Gastrocnemius medialis (tissue), 4 donors: ENCODE data around the gene SCG5. TPM values are rescaled to one million over a fixed set of nuclear protein-coding genes. Genes with fewer than 3 reads are reported as not detected.

Experiments used
- ATAC-seq, 2 donors: fragments of 150-250 bp; one replicate each; pipeline ENCODE4 v1.9.1; 2016
- DNase-seq, 2 donors: peaks; one replicate each; pipeline ENCODE4 v3.0.0-alpha.2; 2019
- H3K27ac ChIP-seq, 4 donors: fragments of 200-600 bp; sonication (generic); 1 replicate in 1 of 4; 2 replicates in 3 of 4; pipeline ENCODE4 v1.5.1; 2016 to 2018; ENCODE audit warnings: mild to moderate bottlenecking in 2 of 4, moderate library complexity in 1 of 4
- H3K27me3 ChIP-seq, 3 donors: fragments of 200-600 bp; sonication (generic) in 2 of 3; 1 replicate in 1 of 3; 2 replicates in 2 of 3; pipeline versions ENCODE4 v1.5.1 to v1.6.0; 2016 to 2019; ENCODE audit warnings: mild to moderate bottlenecking in 1 of 3, moderate library complexity in 1 of 3
- H3K36me3 ChIP-seq, 2 donors: fragments of 200-600 bp; sonication (generic) in 1 of 2; one replicate each; pipeline ENCODE4 v1.5.1; 2017 to 2018
- H3K4me1 ChIP-seq, 2 donors: fragments of 200-600 bp; sonication (generic) in 1 of 2; one replicate each; pipeline ENCODE4 v1.5.1; 2016 to 2017; ENCODE audit warnings: mild to moderate bottlenecking in 2 of 2
- H3K4me3 ChIP-seq, 4 donors: fragments of 200-600 bp; sonication (generic) in 3 of 4; 1 replicate in 1 of 4; 2 replicates in 3 of 4; pipeline ENCODE4 v1.5.1; 2016 to 2019; ENCODE audit warnings: mild to moderate bottlenecking in 2 of 4
- H3K9me3 ChIP-seq, 3 donors: fragments of 200-600 bp; sonication (generic) in 2 of 3; 1 replicate in 1 of 3; 2 replicates in 2 of 3; pipeline ENCODE4 v1.5.1; 2016 to 2019
- CTCF ChIP-seq, 5 experiments: fragments of 450-650 bp in 3 of 5; fragments of 200-600 bp in 2 of 5; sonication (generic) in 2 of 5; IDR thresholded peaks in 4 of 5; conservative IDR thresholded peaks in 1 of 5; 1 replicate in 4 of 5; 2 replicates in 1 of 5; pipeline ENCODE4 v1.5.1; 2016 to 2019; ENCODE audit warnings: antibody characterized with exemption in 5 of 5, mild to moderate bottlenecking in 3 of 5, moderate library complexity in 3 of 5
- POLR2A ChIP-seq, 2 donors: fragments of 450-650 bp; IDR thresholded peaks; one replicate each; pipeline ENCODE4 v1.6.1; 2017; ENCODE audit warnings: antibody characterized with exemption in 2 of 2, mild to moderate bottlenecking in 2 of 2, moderate library complexity in 2 of 2
- in situ Hi-C, 4 donors: fragments of 200-750 bp; cut with MboI; loops; one replicate each; pipeline versions ENCODE4 v1.15.0 to v1.8.0; 2017; ENCODE audit warnings: low sequenced_read_pairs in 4 of 4
- intact Hi-C: fragments of 100-400 bp; cut with DNase I; formaldehyde crosslinking; loops from one replicate; pipeline ENCODE4 v1.15.1; 2023; ENCODE audit warnings: low total_unique reads
- total RNA-seq, 4 donors: library from RNA; depleted of rRNA; stranded (reverse); fragments of >200 nt; gene quantifications; one replicate each; pipeline versions ENCODE4 v1.1.0 to v1.2.3, GENCODE V29; 2016

SCG5 gene
- total RNA-seq, 4 donors from 2014 or later: 0.53 TPM; not detected in 3

DNA sequence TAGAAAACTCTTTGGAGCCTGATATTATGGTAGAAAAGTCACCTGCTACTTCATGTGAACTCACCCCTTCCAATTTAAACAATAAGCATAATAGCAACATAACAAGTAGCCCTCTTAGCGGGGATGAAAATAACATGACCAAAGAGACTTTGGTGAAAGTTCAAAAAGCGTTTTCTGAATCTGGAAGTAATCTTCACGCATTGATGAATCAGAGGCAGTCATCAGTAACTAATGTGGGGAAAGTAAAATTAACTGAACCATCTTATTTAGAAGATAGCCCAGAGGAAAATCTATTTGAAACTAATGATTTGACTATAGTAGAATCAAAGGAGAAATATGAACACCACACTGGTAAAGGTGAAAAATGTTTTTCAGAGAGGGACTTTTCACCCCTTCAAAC lies 5.1 kb upstream of the SCG5 start:
- no peaks in the 10 kb centered on the region for H3K4me1 ChIP-seq
- H3K9me3 ChIP-seq: no peaks in the 10 kb centered on the region
- no peaks in the 10 kb centered on the region for H3K36me3 ChIP-seq
- in situ Hi-C loops (no loop called here), intact Hi-C loops (no loop called here)
- H3K4me3 ChIP-seq: no peak overlapping the region
- no peak for ATAC-seq
- H3K27ac ChIP-seq: no peak overlapping the region
- peaks cover 0 to 4% (median 3%) of the 10 kb centered on the region in 3 donors for H3K27me3 ChIP-seq
- TF ChIP-seq POLR2A (IDR thresholded peaks at IDR 0.05) (no peak), CTCF (IDR thresholded peaks at IDR 0.05 in 4 of 5, conservative IDR thresholded peaks at IDR 0.05 in 1 of 5) (no peak)
- no peak for DNase-seq

DNA sequence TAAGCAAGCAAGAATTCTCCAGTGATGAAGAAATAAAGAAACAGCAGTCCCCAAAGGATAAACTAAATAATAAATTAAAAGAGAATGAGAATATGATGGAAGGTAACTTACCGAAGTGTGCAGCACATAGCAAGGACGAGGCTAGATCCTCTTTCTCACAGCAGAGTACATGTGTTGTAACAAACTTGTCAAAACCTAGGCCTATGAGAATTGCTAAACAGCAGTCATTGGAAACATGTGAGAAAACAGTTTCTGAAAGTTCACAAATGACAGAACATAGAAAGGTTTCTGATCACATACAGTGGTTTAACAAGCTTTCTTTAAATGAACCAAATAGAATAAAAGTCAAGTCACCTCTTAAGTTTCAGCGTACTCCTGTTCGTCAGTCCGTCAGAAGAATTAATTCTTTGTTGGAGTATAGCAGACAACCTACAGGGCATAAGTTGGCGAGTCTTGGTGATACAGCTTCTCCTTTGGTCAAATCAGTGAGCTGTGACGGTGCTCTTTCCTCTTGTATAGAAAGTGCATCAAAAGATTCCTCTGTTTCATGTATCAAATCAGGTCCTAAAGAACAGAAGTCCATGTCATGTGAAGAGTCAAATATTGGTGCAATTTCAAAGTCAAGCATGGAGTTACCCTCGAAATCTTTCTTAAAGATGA lies 4.5 kb upstream of the SCG5 start:
- Histone ChIP-seq H3K4me1 (no peaks in the 10 kb centered on the region), H3K36me3 (no peaks in the 10 kb centered on the region), H3K27ac (no peak overlapping the region), H3K9me3 (no peaks in the 10 kb centered on the region), H3K4me3 (no peak overlapping the region), H3K27me3 (peaks cover 5 to 10% (median 9%) of the 10 kb centered on the region in 3 donors)
- intact Hi-C loops (no loop called here), in situ Hi-C loops (no loop called here)
- no peak for ATAC-seq
- no peak for DNase-seq
- no peak for TF ChIP-seq POLR2A (IDR thresholded peaks at IDR 0.05)

DNA sequence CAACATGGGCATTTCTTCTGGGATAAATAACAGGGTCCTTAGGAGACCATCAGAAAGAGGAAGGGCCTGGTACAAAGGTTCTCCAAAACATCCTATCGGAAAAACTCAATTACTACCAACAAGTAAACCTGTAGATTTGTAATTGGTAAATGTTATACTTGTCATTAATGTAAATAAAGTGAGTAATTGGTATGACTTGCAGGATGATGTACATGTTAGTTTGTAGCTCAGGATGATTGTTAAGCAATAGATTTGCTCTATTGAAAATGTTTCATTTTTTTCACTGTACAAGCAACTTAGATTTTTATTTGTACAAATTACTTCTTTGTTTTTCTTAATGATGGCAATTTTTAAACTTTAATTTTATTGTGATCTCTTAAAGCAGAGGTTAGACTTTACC lies 3.8 kb upstream of the SCG5 start:
- ATAC-seq: no peak
- in situ Hi-C loops (no loop called here), intact Hi-C loops (no loop called here)
- TF ChIP-seq POLR2A (IDR thresholded peaks at IDR 0.05) (no peak), CTCF (IDR thresholded peaks at IDR 0.05 in 4 of 5, conservative IDR thresholded peaks at IDR 0.05 in 1 of 5) (no peak)
- no peaks in the 10 kb centered on the region for H3K9me3 ChIP-seq
- H3K4me3 ChIP-seq: no peak overlapping the region
- no peak overlapping the region for H3K27ac ChIP-seq
- H3K36me3 ChIP-seq: no peaks in the 10 kb centered on the region
- peaks cover 7 to 13% (median 11%) of the 10 kb centered on the region in 3 donors for H3K27me3 ChIP-seq
- no peaks in the 10 kb centered on the region for H3K4me1 ChIP-seq
- no peak for DNase-seq

DNA sequence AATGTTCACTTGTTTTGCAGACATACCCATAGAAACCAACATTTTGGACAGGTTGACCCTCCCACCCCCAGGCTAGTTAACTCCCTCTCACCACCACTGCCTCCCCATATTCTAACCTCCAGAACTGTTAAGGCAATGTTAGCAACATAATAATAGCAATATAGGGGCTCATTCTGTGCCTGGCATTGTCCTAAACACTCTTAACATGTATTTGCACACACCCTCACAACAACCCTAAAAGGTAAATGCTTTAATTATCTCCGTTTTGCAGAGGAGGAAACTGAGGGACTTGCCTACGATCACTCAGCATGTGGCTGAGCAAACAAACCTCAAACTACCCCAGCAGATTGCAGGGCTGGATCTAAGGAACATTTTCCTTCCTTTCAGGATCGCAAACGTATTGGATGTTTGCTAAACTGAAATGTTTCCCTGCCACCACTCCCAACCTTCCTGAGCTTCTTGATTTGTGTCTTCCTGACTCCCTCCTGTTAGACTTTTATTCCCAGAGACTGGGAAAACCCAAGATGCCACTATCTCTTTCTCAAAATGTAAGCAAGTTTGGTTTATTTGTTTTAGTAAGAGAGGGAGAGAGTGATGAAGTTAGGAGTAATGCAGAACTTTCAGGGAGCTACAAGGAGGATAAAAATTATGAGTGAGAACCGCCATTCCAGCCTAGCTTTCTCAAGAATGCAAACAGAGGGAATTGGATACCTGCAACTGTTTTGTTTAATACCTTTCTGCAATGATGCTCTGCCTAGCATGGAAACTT lies 1.3 kb downstream of the SCG5 start:
- Histone ChIP-seq H3K27me3 (peaks cover 11 to 19% (median 13%) of the 10 kb centered on the region in 3 donors), H3K36me3 (no peaks in the 10 kb centered on the region), H3K4me1 (no peaks in the 10 kb centered on the region), H3K4me3 (no peak overlapping the region), H3K27ac (no peak overlapping the region), H3K9me3 (no peaks in the 10 kb centered on the region)
- ATAC-seq: no peak
- in situ Hi-C loops (no loop called here), intact Hi-C loops (no loop called here)
- TF ChIP-seq POLR2A (IDR thresholded peaks at IDR 0.05): no peak
- TF ChIP-seq CTCF (IDR thresholded peaks at IDR 0.05 in 4 of 5, conservative IDR thresholded peaks at IDR 0.05 in 1 of 5): no peak
- no peak for DNase-seq

GRCh38 chr15:32643907-32644445 lies 2.5 kb downstream of the SCG5 start:
- H3K27ac ChIP-seq: no peak overlapping the region
- no peaks in the 10 kb centered on the region for H3K36me3 ChIP-seq
- H3K4me1 ChIP-seq: no peaks in the 10 kb centered on the region
- no peak for ATAC-seq
- TF ChIP-seq CTCF (IDR thresholded peaks at IDR 0.05 in 4 of 5, conservative IDR thresholded peaks at IDR 0.05 in 1 of 5) (no peak), POLR2A (IDR thresholded peaks at IDR 0.05) (no peak)
- H3K4me3 ChIP-seq: no peak overlapping the region
- in situ Hi-C loops: no loop called here
- DNase-seq: no peak
- intact Hi-C loops: no loop called here
- H3K27me3 ChIP-seq: peaks cover 11 to 19% (median 13%) of the 10 kb centered on the region in 3 donors
- no peaks in the 10 kb centered on the region for H3K9me3 ChIP-seq
